Omental fat pad (tissue), 4 donors: ENCODE results near the gene HOXB13. TPM values are rescaled to one million over a fixed set of nuclear protein-coding genes. Genes with fewer than 3 reads are reported as not detected.

Experiments used
- ATAC-seq: fragments of 150-250 bp; one replicate; pipeline ENCODE4 v1.9.1; 2016; ENCODE audit warnings: mild to moderate bottlenecking, moderate library complexity; ENCODE audit not compliant: low FRiP score
- DNase-seq: peaks from one replicate; pipeline ENCODE4 v3.0.0-alpha.2; 2019; ENCODE audit warnings: low spot score
- total RNA-seq, 4 donors: library from RNA; depleted of rRNA; stranded (reverse); fragments of >200 nt; gene quantifications; one replicate each; pipeline ENCODE4 v1.1.0, GENCODE V29; 2016
- TF ChIP-seq, protein P1 (sequence below), 3 donors: fragments of 450-650 bp; IDR thresholded peaks; one replicate each; pipeline ENCODE4 v1.5.1; 2016 to 2017; ENCODE audit warnings: antibody characterized with exemption in 3 of 3, mild to moderate bottlenecking in 3 of 3, moderate library complexity in 2 of 3

Gene HOXB13
- total RNA-seq, 4 donors from 2014 or later: not detected

DNA sequence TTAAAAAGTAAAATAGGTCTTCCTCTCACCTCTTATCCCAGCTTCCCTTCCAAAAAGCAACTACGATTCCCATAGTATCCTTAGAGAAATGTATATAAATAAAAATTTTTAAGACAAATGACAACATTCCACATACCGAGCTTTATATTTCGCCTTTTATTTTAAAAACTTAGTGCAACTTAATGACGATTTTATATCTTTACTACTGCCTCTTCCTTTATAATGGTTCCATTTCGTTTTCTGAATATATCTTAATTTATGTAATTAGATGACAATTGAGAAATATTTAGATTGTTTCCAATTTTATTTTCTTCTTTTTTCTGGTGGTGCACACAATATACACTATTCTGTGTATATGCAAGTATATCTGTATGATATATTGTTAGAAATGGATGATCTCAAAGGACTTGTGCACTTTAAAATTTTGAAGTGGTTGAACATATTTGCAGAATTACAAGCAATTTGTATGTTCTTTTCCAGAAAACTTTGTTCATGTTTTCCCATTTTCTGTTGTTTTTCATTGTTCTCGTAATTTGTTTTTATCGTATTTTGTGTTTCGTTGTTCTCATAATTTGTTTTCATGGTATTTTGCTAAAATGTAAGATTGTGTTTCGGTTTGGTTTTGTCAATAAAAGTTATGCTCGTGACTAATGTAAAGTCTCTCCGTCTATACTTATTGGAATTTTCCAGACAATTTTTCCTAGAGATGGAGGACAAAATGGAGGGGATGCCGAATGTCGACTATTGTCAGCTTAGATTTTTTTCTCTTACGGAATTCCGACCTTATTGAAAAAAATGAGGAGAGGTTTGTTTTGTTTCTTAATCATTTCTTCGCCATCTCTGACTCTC lies 20.4 kb upstream of the HOXB13 start:
- ATAC-seq: no peak
- DNase-seq: no peak
- TF ChIP-seq, protein P1, sequence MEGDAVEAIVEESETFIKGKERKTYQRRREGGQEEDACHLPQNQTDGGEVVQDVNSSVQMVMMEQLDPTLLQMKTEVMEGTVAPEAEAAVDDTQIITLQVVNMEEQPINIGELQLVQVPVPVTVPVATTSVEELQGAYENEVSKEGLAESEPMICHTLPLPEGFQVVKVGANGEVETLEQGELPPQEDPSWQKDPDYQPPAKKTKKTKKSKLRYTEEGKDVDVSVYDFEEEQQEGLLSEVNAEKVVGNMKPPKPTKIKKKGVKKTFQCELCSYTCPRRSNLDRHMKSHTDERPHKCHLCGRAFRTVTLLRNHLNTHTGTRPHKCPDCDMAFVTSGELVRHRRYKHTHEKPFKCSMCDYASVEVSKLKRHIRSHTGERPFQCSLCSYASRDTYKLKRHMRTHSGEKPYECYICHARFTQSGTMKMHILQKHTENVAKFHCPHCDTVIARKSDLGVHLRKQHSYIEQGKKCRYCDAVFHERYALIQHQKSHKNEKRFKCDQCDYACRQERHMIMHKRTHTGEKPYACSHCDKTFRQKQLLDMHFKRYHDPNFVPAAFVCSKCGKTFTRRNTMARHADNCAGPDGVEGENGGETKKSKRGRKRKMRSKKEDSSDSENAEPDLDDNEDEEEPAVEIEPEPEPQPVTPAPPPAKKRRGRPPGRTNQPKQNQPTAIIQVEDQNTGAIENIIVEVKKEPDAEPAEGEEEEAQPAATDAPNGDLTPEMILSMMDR (IDR thresholded peaks at IDR 0.05): no peak

DNA sequence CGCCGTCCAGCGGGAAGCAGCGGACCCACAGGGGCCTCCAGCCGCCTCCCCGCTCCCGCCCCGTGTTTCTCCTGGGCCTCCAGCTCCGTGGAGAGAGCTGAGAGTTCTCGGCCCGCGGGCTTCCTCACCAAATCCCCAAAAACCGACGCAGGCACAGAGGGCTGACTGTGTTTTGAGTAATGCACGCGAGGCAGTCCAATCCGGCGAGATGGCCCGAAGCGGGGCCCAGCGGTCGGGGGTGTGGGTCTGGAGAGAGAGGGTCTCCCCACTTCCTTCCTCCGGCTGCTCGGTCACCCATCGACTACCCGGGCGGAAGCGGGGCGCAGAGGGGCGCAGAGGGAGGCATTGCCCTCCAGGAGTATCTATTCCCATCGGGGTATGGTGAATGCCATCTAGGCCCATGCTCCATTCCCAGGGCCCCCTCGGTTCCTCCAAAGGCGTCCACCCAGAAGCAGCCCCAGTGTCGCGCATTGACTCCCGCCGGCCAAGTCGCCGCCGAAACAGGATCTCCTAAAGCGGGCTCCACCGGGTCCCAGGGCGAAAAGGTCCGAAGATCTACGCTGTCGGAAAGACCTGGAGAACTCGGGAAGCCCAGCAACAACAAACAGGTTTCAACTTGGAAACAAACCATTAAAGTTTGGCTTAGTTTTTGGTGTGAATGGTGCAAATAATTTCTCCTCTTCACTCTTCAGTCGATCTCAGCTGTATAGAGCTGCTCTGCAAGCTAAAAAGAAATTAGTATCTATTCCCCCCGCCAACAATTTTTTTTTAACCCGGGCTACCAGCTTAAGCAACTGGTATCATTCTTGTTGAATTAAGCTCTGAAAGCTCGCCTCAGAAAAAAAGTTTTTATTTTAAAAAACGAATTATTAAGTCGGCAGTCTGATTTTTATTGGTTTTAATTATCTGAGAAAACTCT lies 19.2 kb upstream of the HOXB13 start:
- no peak for DNase-seq
- no peak for ATAC-seq
- TF ChIP-seq, protein P1 (IDR thresholded peaks at IDR 0.05): no peak

DNA sequence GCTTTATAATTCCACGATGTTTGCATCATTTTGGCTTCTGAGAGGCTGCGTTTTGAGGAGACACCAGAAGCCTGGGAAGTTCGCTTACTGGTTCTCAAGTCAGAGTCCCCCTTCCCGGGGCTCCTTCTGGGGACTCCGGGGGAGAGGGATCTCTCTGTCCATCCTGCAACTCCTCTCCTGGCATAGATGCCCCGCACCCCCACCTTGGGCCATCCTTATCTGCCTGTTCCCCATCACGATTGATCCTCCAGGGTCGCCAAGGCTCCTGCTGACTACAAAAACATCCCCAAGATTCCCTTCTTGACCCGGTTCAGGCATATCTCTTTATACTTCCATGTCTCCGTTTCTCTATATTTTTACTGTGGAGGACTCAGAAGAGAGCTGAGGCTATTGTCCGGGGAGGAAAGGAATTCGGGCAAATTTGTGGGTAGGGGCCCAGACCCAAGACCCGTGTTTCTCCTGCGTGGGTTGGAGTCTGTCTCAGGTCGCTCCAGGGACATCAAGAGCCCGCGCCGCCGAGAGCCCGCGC lies 18.4 kb upstream of the HOXB13 start:
- ATAC-seq (no peak), DNase-seq (no peak)
- TF ChIP-seq, protein P1 (IDR thresholded peaks at IDR 0.05): no peak

DNA sequence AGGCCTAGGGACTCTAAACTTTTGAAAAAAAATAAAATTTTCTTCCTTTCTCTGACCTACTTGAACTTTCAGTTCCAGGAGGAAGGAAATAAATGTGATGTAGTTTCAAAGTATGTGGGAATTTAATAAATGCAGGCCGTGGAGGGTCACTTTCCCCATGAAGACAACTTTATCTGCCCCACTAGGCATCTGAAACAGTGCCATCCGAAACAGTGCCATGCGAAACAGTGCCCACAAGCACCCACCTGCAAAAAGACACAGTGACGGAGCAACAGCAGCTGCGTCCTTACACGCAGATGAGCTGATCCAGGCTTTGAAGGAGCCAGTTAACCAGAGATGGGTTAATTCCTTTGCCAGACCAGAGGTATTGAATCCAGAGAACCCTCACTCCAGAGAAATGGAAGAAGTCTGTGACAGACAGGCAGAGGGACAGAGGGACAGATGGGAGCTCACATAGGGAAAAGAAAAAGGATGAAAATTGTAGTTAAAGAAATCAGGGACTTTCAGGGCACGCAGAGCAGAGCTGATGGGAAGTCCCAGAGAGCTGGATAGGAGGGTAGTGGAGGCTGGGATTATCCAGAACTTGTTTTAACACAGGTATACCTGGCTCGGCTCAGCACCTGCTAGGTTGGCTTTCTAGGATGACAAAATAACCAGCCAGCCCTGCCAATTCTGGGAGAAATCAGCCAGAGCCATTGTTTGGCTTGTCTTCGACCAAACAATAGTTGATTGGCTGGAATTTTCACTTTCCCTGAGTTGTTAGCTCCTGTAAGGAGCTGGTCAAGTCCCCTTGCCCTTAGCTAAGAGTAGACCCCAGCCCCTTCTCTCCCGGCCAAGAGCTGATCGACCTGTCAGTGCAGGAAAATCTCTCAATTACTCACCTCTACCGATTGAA lies 17.1 kb upstream of the HOXB13 start:
- ATAC-seq: no peak
- DNase-seq: no peak
- TF ChIP-seq, protein P1 (IDR thresholded peaks at IDR 0.05): no peak

DNA sequence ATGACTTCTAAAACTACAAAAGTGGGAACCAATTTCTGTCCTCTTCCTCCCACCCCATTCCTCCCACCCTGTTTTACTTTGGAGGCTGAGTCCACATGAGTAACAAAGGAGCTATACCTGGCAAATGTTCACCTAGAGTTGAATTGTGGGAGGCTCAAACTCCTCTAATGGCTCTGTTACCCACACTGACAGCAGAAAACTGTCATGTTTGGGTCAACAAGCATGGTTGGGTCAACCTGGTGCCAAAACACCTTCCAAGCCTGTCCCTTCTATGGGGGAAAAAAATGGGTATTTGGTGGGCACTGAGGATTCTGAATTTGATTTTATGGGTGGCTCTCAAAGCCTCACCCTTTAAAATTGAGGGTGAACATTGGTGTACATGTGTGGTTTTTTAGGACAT lies 12.0 kb upstream of the HOXB13 start:
- TF ChIP-seq, protein P1 (IDR thresholded peaks at IDR 0.05): no peak
- ATAC-seq (no peak), DNase-seq (no peak)

- ATAC-seq: no peak
- no peak for DNase-seq
- TF ChIP-seq, protein P1 (IDR thresholded peaks at IDR 0.05): no peak
Measured at GRCh38 chr17:48738803-48739526, 10.4 kb upstream of the HOXB13 start.
